Upper lobe of left lung (tissue), 6 donors: ENCODE results near the gene LRP4. TPM values are rescaled to one million over a fixed set of nuclear protein-coding genes. Genes with fewer than 3 reads are reported as not detected.

Experiments
- ATAC-seq, 2 donors: fragments of 200-7000 bp; cut with Tn5 transposase; one replicate each; pipeline ENCODE4 v1.9.1; 2022; ENCODE audit warnings: mild to moderate bottlenecking in 2 of 2, moderate library complexity in 2 of 2; ENCODE audit not compliant: low FRiP score in 2 of 2
- DNase-seq, 2 donors: peaks; one replicate each; pipeline ENCODE4 v3.0.0-alpha.2; 2019 to 2020
- H3K27ac ChIP-seq, 4 donors: fragments of 200-600 bp; sonication (generic); one replicate each; pipeline ENCODE4 v1.5.1; 2016 to 2019
- H3K27me3 ChIP-seq, 4 donors: fragments of 200-600 bp; sonication (generic); one replicate each; pipeline ENCODE4 v1.5.1; 2017 to 2019
- H3K36me3 ChIP-seq, 4 donors: fragments of 200-600 bp; sonication (generic); one replicate each; pipeline ENCODE4 v1.5.1; 2016 to 2019
- H3K4me1 ChIP-seq, 4 donors: fragments of 200-600 bp; sonication (generic); one replicate each; pipeline ENCODE4 v1.5.1; 2018 to 2019
- H3K4me3 ChIP-seq, 4 donors: fragments of 200-600 bp; sonication (generic); one replicate each; pipeline ENCODE4 v1.5.1; 2017 to 2019; ENCODE audit warnings: mild to moderate bottlenecking in 2 of 4, moderate library complexity in 1 of 4
- H3K9me3 ChIP-seq, 4 donors: fragments of 200-600 bp; sonication (generic); one replicate each; pipeline ENCODE4 v1.5.1; 2018 to 2019
- EP300 ChIP-seq, 4 donors: sonication (generic); formaldehyde crosslinking; IDR thresholded peaks; one replicate each; pipeline ENCODE4 v1.5.1; 2017; ENCODE audit warnings: antibody characterized with exemption in 4 of 4, control low read depth in 2 of 4
- POLR2A ChIP-seq, 4 donors: fragments of 450-650 bp; IDR thresholded peaks; one replicate each; pipeline ENCODE4 v1.5.1; 2016 to 2017; ENCODE audit warnings: antibody characterized with exemption in 4 of 4, mild to moderate bottlenecking in 2 of 4
- POLR2AphosphoS5 ChIP-seq, 2 donors: sonication (generic); formaldehyde crosslinking; IDR thresholded peaks; one replicate each; pipeline ENCODE4 v1.5.1; 2017; ENCODE audit warnings: antibody characterized with exemption in 2 of 2
- WGBS, 2 donors: methylation state at CpG; one replicate each; pipeline ENCODE4 v1.1.5; 2017 to 2018; 5-methylcytosine and 5-hydroxymethylcytosine counted together
- total RNA-seq, 6 donors: library from RNA; depleted of rRNA in 4 of 6; stranded (reverse); fragments of >200 nt in 4 of 6; gene quantifications; one replicate each; pipeline versions ENCODE4 v1.1.0 to v1.2.1, GENCODE V29; 2016 to 2021
- TF ChIP-seq, protein P1 (sequence below), 6 experiments: fragments of 450-650 bp in 4 of 6; fragments of 200-600 bp in 2 of 6; sonication (generic) in 2 of 6; IDR thresholded peaks; one replicate each; pipeline ENCODE4 v1.5.1; 2016 to 2019; ENCODE audit warnings: antibody characterized with exemption in 6 of 6
- donor health status: DM: no; HTN: no; CAD: no; lungs with moderate emphysema.
- donor health status: DM: no; HTN: yes; CAD: no; lungs with severe emphysema.

The LRP4 gene
- total RNA-seq, 6 donors from 2014 or later: 2.6 to 8.8 (median 5.2) TPM

DNA sequence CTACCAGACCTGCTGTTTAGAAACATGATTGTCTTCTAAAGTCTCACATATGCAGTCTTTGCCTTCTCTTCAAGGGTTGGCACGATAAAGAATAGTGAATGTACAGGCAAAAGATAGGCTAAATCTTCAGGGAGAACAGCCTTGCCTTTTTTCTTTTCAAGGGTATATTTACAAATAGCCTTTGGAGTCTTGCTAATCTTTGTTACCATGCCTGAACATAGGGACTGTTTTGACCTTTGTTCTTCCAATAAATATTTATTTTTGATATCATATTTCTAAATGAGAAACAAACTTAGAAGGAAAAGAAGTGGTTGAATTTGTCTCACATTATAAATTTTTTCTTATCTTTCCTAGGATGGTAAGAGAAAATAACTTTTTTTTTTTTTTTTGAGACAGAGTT lies 30.9 kb upstream of the LRP4 start:
- Histone ChIP-seq H3K4me3 (no peak overlapping the region), H3K36me3 (no peaks in the 10 kb centered on the region), H3K4me1 (peaks cover 0 to 11% (median 2%) of the 10 kb centered on the region in 4 donors), H3K9me3 (no peaks in the 10 kb centered on the region), H3K27me3 (no peaks in the 10 kb centered on the region), H3K27ac (no peak overlapping the region)
- no peak for ATAC-seq
- DNase-seq: no peak
- TF ChIP-seq, protein P1, sequence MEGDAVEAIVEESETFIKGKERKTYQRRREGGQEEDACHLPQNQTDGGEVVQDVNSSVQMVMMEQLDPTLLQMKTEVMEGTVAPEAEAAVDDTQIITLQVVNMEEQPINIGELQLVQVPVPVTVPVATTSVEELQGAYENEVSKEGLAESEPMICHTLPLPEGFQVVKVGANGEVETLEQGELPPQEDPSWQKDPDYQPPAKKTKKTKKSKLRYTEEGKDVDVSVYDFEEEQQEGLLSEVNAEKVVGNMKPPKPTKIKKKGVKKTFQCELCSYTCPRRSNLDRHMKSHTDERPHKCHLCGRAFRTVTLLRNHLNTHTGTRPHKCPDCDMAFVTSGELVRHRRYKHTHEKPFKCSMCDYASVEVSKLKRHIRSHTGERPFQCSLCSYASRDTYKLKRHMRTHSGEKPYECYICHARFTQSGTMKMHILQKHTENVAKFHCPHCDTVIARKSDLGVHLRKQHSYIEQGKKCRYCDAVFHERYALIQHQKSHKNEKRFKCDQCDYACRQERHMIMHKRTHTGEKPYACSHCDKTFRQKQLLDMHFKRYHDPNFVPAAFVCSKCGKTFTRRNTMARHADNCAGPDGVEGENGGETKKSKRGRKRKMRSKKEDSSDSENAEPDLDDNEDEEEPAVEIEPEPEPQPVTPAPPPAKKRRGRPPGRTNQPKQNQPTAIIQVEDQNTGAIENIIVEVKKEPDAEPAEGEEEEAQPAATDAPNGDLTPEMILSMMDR (IDR thresholded peaks at IDR 0.05): no peak
- TF ChIP-seq POLR2A (IDR thresholded peaks at IDR 0.05) (no peak), POLR2AphosphoS5 (IDR thresholded peaks at IDR 0.05) (no peak), EP300 (IDR thresholded peaks at IDR 0.05) (no peak)
- 94 to 95% methylated on average over 1 of the region's 1 CpG for WGBS, 2 donors

DNA sequence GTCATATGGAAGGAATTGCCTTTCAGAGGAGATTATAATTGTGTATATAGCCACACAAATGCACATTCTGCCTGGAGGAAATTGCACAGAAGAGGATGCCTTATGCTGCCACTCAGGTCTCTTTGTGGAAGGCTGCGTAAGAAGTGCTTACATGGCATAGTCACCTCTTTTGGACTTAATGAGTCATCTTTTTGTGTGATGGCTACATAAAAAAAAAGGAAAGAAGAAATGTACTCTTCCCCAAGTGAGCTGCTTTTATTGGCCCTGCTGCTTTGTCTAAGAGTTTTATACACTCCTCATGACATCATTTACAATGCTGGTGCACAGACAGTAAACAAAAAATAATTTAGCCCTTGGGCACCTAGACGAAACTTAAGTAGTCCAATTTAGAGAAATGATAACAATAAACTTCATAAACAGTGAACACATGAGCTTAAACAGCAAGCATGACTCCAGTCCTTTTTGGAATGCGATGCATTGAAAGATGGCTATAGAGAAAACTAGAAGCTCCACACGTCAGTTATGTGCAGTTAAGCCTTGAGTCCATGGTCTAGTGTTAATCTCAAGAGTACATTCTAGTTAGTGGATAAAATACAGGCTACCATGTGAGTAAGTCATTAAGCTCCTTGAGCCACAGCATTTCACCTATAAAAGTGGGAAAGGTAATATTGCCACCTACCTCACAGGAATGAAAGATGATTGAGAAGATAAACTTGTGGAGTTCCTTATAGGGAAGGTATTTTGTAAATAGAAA lies 30.2 kb upstream of the LRP4 start:
- TF ChIP-seq EP300 (IDR thresholded peaks at IDR 0.05) (no peak), POLR2AphosphoS5 (IDR thresholded peaks at IDR 0.05) (no peak), POLR2A (IDR thresholded peaks at IDR 0.05) (no peak)
- TF ChIP-seq, protein P1 (IDR thresholded peaks at IDR 0.05): no peak
- H3K27ac ChIP-seq: no peak overlapping the region

DNA sequence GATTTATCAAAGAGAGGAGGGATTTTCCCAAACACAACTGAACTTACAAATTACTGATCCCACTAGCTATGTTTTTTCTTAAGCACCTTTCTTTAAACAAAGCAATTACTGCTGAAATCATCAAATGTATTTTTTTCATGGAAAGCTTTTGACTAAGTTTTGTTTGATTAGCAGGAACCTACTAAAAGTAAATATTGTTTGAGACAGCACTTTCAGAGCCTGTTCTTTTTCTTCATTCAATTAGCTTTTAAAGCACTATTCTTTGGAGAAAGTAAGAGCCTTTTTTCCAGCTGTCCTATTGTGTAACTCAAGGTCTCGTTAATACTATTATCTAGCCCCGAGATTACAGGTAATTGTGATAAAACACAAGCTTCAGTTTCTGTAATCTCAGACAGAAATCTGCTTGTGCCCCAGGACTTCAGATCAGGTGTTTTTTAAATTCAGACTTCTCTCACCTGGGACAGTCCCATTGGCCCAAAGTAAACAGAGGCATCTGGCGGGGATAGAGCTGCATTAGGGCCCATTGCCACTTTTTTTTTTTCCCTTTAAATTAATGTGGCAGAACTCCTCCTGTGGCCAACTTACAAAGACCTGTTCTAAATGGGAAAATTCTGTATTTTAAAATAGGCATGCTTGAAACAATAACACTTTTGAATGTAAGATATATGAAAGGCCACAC lies 29.2 kb upstream of the LRP4 start:
- Histone ChIP-seq H3K27me3 (no peaks in the 10 kb centered on the region), H3K27ac (no peak overlapping the region), H3K36me3 (no peaks in the 10 kb centered on the region), H3K9me3 (no peaks in the 10 kb centered on the region), H3K4me1 (peaks cover 0 to 11% (median 2%) of the 10 kb centered on the region in 4 donors), H3K4me3 (no peak overlapping the region)
- ATAC-seq (no peak), DNase-seq (no peak)
- WGBS, 2 donors: 62 to 68% methylated on average over 3 of the region's 3 CpGs
- TF ChIP-seq POLR2AphosphoS5 (IDR thresholded peaks at IDR 0.05) (no peak), EP300 (IDR thresholded peaks at IDR 0.05) (no peak), POLR2A (IDR thresholded peaks at IDR 0.05) (no peak)
- TF ChIP-seq, protein P1 (IDR thresholded peaks at IDR 0.05): no peak

More for the DNA sequence above, 30.2 kb upstream of the LRP4 start:
- Histone ChIP-seq H3K4me3 (no peak overlapping the region), H3K9me3 (no peaks in the 10 kb centered on the region), H3K4me1 (peaks cover 0 to 11% (median 2%) of the 10 kb centered on the region in 4 donors), H3K36me3 (no peaks in the 10 kb centered on the region), H3K27me3 (no peaks in the 10 kb centered on the region)
- no peak for ATAC-seq
- DNase-seq: no peak
- WGBS, 2 donors: 87 to 89% methylated on average over 4 of the region's 4 CpGs

DNA sequence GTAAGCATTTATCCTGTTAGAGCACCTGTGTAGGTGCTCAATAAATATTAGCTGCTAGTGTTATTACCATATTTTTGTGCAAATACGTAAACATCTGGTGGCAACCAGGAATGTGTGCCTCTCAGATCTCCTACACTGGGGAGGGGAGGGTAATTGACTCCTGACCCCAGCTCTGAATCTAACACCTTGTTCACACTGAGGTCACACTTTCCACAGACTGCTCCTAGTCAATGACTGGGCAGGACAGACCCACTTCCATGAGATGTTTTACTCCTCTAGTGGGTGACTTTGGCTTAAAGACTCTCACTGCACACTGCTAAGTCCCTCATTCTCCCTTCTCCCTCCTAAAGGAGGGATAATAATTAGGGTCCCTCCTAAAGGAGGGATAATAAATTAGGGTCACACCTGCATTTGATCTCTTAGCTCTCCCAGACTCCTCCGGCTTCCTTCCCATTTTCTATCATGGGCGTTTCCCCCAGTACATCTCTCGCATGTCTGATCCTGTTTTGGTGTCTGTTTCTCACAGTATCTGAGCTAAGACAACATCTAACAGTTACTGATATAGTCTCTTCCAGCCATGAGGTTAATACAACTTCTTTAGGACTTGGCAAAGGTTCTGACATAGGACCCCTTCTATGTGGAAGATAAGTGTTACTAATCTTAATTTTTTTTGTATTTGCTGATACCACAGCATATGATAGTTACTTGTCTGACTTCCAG lies 26.2 kb upstream of the LRP4 start:
- WGBS, 2 donors: 80 to 91% methylated on average over 4 of the region's 4 CpGs
- ATAC-seq: peak in 1 of 2 donors; percentile 11

More for the DNA sequence above, 26.2 kb upstream of the LRP4 start:
- Histone ChIP-seq H3K4me1 (peaks cover 0 to 11% (median 0%) of the 10 kb centered on the region in 4 donors), H3K9me3 (no peaks in the 10 kb centered on the region), H3K4me3 (no peak overlapping the region), H3K27ac (no peak overlapping the region), H3K27me3 (no peaks in the 10 kb centered on the region), H3K36me3 (no peaks in the 10 kb centered on the region)
- TF ChIP-seq, protein P1 (IDR thresholded peaks at IDR 0.05): no peak
- TF ChIP-seq POLR2AphosphoS5 (IDR thresholded peaks at IDR 0.05) (no peak), POLR2A (IDR thresholded peaks at IDR 0.05) (no peak), EP300 (IDR thresholded peaks at IDR 0.05) (no peak)
- DNase-seq: no peak
